NCI-H774 (cell line): ENCODE data around the gene UCK2.

Source experiments
- DNase-seq: peaks from one replicate; lab custom pipeline; 2025; lab: John Stamatoyannopoulos, UW

The UCK2 gene

GRCh38 chr1:165942062-165942461, 114.6 kb downstream of the UCK2 start:
- no peak for DNase-seq

GRCh38 chr1:165942927-165943597, 115.6 kb downstream of the UCK2 start:
- DNase-seq = no peak

- no peak for DNase-seq
Observed at GRCh38 chr1:165945911-165946310, 118.5 kb downstream of the UCK2 start.

- DNase-seq = no peak
Observed at GRCh38 chr1:165947797-165948455, 120.5 kb downstream of the UCK2 start.

GRCh38 chr1:165949335-165950130, 122.1 kb downstream of the UCK2 start:
- no peak for DNase-seq

- DNase-seq = no peak
Observed at GRCh38 chr1:165954940-165955339, 127.5 kb downstream of the UCK2 start.

- no peak for DNase-seq
Observed at GRCh38 chr1:165958306-165958705, 130.9 kb downstream of the UCK2 start.

- no peak for DNase-seq
Observed at GRCh38 chr1:165960136-165960535, 132.7 kb downstream of the UCK2 start.

GRCh38 chr1:165960881-165961280, 133.5 kb downstream of the UCK2 start:
- no peak for DNase-seq
